ENCODE results near the gene LCLAT1.
A peak's percentile ranks its signal among the peaks of the same experiment; 100 is the strongest.

The LCLAT1 gene

GRCh38 chr2:30649828-30650227 lies 202.8 kb downstream of the LCLAT1 start:
- DNase-seq, result no peak

GRCh38 chr2:30652271-30652915 lies 205.3 kb downstream of the LCLAT1 start:
- peak; percentile 8 for DNase-seq

- DNase-seq, result peak; percentile 54
Observed at GRCh38 chr2:30653847-30654246, 206.8 kb downstream of the LCLAT1 start.

DNA sequence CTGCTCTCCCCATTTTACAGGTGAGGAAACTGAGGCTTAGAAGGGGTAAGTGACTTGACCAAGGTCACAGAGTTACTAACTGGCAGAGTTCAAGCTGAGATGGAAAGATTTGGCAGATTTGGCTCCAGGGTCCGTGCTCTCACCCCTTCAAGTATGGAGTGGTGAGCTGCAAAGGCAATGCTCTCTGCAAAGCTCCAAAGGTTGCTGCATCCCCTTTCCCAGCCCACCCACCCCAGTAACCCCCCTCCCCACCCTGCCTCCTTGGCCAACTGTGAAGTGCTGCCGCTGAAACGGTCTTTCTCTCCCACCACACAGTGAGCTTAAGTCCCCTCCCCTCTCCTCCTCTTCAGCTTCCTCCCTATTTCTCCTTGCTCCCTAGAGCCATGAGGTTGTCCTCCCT lies 207.4 kb downstream of the LCLAT1 start:
- DNase-seq, result no peak

DNA sequence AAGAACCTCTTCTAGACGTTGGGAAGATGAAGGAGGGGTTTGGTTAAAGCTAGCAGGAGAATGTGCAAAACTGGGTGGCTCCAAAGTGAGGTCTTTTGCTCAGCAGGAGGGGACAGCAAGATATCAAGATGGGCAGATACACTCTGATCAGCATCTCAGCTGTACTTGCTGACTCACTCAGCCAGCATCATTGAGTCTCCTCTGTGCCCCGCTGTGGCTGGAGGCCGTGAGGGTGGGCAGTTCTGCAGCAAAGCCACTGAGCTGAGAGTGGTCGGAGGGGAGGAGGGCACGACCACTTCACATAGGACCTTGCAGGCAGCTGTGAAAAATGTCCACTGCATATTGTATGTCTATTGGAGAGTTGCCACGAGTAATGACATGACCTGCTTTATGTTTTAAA lies 208.2 kb downstream of the LCLAT1 start:
- DNase-seq, result no peak

DNA sequence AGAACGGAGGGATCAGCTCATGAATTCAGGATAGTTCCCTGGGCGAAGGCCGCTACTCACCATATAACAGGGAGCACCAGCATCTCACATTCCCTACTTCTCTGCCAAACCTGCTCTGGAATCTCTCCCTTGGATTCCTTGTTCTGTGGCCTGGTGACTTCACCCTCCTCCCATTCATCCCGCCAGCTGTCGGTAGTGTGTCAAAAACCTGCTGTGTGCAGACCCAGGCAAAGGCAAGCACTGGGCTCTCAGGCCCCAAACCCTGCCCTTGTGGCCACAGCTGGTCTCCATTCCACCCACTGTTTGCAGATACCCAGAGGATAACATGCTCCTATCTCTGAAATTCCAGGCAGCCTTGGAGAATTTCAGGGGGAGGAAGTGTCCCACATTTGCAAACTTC lies 208.6 kb downstream of the LCLAT1 start:
- peak; percentile 80 for DNase-seq

DNA sequence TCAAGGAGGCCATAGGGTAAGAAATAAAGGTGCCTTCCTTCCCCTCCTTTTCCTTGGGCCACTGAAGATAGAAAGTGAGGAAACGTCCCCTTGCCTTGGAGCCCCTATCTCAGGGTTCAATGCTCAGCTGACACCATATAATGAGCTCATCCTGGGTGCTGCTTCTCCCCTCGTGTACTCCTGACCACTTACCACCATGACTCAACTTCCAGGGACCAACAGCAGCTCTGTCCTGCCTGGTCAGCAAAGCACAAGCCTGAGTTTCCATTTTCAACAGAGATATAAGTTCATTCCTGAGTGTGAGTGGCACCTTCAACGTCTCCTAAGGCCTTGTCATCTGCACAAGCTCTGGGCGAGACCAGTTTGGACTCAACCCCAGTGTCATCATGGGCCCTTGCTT lies 209.0 kb downstream of the LCLAT1 start:
- DNase-seq, result peak; percentile 12

DNA sequence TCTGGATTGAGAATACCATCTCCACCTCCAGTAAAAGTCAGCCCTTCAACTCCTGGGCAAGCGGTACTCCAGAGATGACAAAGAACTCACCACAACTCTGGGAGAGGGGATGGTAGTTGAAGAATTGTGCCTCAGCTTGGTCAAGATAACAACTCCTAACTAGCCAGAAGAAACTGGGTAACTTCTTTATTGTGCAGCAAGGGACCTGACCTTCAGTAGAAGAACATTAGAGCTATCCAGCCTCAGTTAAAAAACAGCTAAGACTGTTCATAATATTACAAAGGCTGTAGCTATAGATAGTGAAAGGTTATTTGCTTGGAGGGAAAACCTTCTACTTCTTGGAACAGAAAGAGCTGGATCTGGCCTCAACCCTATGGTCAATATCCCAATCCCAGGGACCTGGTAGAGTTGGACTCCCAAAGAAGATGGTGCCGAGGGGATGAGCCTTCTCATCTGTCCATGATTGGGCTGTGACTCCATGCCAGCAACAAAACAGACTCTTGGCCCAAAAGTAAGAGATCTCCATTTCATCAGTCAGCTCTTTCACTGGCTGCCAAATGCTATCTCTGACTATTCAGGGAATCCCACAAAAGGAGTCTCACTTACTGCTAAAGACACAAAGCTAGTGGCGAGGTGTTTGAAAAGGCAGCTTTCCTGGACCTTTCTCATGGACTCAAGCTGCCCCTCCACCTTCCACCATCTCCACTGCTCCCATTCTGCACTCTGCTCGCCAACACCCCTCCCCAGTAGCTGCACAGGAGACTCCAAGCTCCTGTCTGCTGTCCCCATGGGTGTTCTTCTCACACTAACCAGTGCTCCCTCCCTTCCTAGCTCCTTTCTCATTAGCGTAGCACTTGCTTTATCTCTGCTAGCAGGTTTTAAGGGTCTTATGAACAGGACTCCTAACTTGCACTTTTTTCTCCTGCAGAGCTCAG lies 214.4 kb downstream of the LCLAT1 start:
- DNase-seq, result peak; percentile 41

- peak; percentile 65 for DNase-seq
Observed at GRCh38 chr2:30662268-30663131, 215.5 kb downstream of the LCLAT1 start.

- DNase-seq, result no peak
Observed at GRCh38 chr2:30663321-30663720, 216.3 kb downstream of the LCLAT1 start.

GRCh38 chr2:30663806-30664205 lies 216.8 kb downstream of the LCLAT1 start:
- no peak for DNase-seq

DNA sequence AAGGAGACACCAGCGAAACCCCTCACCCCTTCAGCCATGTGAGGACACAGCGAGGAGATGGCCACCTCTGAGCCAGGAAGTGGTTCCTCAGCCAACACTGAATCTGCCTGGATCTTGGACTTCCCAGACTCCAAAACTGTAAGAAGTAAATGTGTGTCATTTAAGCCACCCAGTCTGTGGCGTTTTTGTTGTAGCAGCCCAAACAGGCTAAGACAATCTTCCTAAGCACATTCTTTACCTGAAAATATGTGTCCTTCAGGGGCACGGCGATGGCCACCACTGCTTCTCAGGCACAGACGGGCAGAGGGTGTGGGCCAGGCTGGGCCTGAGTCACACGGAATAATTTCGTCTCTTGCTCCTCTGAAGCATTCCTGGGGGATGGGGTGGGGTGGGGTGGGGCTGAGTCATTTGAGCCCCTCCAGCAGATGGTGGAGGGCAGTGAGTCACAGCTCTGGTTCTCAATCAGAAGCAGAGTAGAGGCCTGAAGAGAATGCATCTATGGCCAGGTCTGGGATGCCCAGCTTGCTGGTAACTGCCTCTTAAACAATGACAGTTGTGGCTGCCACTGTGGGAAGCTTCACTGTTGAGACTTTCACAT lies 217.8 kb downstream of the LCLAT1 start:
- peak; percentile 96 for DNase-seq

DNA sequence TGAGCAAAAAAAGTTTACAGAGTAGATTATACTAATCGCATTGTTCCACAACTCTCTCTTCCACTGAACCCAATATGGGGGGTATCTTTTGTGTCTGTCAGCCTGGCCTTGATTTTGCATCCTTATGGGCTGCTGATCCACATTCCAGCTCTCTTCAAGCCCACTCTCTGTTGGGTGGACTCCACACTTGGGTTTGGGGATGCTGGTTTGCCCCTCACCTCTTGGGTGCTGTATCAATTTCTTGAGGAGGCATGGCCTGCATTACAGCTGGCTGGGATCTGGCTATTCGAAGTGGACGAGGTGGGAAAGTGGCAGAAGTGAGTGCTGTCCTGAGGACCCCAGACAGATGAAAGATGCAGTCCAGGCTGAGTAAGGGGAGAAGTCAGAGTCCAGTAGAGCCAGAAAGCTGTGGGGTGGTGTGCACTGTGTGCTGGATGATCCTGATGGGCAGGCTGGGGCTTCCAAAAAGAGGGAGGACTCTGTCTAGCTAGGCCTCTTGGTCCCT lies 218.8 kb downstream of the LCLAT1 start:
- DNase-seq, result no peak

- DNase-seq, result peak; percentile 89
Observed at GRCh38 chr2:30666266-30666874, 219.3 kb downstream of the LCLAT1 start.

GRCh38 chr2:30670453-30670852 lies 223.4 kb downstream of the LCLAT1 start:
- DNase-seq, result no peak

DNA sequence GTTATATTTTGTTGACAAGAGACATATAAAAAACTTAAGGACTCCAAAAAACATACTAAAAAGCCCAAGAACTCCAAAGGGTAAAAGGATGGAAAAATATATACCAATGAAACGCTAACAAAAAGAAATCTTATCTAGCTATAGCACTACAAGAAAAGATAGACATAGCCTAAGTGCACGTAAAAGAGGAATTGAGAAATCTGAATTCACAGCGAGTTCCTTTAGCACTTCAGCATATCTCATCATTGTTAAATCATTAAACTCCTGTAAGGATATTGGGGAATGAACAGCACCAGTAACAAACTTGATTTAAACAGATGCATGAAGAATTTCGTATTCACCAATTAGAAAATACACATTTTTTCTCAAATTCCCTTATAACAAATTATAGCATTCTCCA lies 226.1 kb downstream of the LCLAT1 start:
- no peak for DNase-seq

DNA sequence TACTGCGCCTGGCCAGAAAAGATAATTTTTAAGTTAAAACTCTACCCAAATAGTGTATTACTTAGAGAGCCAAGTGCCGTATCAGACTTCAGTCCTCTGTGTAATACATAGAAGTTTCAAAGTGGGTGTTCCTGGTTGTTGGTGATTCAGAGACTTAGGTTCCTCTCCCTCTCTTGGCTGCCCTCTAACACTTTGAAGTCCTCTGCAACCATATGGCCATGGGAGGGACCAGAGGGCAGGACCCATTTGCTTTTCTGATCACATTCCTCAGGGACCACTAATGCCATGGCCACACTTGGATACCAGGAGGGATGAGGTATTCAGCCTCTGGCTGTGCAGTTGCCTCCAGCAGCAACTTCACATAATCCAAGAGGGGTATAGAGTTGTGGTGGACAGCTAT lies 228.7 kb downstream of the LCLAT1 start:
- no peak for DNase-seq

- no peak for DNase-seq
Observed at GRCh38 chr2:30677231-30677630, 230.2 kb downstream of the LCLAT1 start.

DNA sequence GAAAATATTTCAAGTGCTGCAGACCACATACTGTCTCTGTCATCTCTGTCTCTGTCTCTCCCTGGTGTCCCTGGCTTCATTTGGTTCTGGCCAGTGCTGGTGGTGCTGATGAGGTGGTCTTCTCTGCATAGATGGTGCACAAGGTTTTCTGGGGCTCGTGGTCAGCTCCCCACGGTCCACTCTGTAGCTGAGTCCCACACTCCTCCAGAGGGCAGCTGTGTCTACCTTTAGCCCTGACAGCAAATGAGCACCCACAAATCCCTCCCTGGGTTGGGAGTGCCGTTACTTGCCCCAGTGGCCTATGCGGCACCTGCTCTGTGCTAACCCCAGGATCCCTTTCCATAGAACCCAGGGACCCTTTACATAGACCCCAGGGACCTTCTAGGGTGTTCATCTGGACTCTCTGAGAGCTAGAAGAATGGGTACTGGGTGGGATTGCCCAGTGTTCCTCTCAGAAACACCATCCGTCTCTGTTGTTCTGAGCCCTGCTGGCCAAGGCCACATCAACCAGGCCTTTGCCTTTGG lies 230.9 kb downstream of the LCLAT1 start:
- DNase-seq, result no peak

- no peak for DNase-seq
Observed at GRCh38 chr2:30678410-30679137, 231.5 kb downstream of the LCLAT1 start.

GRCh38 chr2:30679426-30680088 lies 232.5 kb downstream of the LCLAT1 start:
- peak; percentile 41 for DNase-seq
